SU-DHL-6 (cell line): ENCODE measurements around the gene CTDSPL.

Experiments
- H2AFZ ChIP-seq: fragments of 200-600 bp; sonication (generic); 2 replicates; pipeline ENCODE4 v1.6.1; 2014; ENCODE audit warnings: low read depth, mild to moderate bottlenecking, moderate library complexity, mixed read lengths, antibody characterized with exemption, low read length; ENCODE audit not compliant: severe bottlenecking
- H3F3A ChIP-seq: fragments of 200-600 bp; shearing (Covaris generic); 2 replicates; pipeline ENCODE4 v1.6.0; 2016; ENCODE audit warnings: antibody characterized with exemption, mild to moderate bottlenecking; ENCODE audit not compliant: insufficient read depth
- H3K27ac ChIP-seq: fragments of 200-600 bp; sonication (generic); 2 replicates; pipeline ENCODE4 v1.5.1; 2016; ENCODE audit warnings: low read depth, mild to moderate bottlenecking, low read length, moderate library complexity, mixed read lengths
- H3K27me3 ChIP-seq: fragments of 200-600 bp; sonication (generic), shearing (Covaris generic); 2 replicates; pipeline ENCODE4 v1.6.0; 2014; ENCODE audit warnings: mild to moderate bottlenecking, low read length
- H3K36me3 ChIP-seq: fragments of 200-600 bp; sonication (generic); 2 replicates; pipeline ENCODE4 v1.6.1; 2014; ENCODE audit warnings: mild to moderate bottlenecking, low read length, mixed read lengths
- H3K4me2 ChIP-seq: fragments of 300-600, 200-600 bp; shearing (Covaris generic), sonication (generic); 2 replicates; pipeline ENCODE4 v1.6.0; 2014; ENCODE audit warnings: low read length, low read depth, mild to moderate bottlenecking; ENCODE audit not compliant: poor library complexity, severe bottlenecking
- H3K4me3 ChIP-seq: fragments of 200-600 bp; sonication (generic); 2 replicates; pipeline ENCODE4 v1.5.1; 2014; ENCODE audit warnings: antibody characterized with exemption, low read length, mild to moderate bottlenecking, mixed read lengths; ENCODE audit not compliant: insufficient read depth, poor library complexity, severe bottlenecking
- H3K79me2 ChIP-seq: fragments of 200-600 bp; sonication (generic); 2 replicates; pipeline ENCODE4 v1.6.1; 2014; ENCODE audit warnings: mild to moderate bottlenecking, low read length, moderate library complexity; ENCODE audit not compliant: insufficient read depth
- H3K9ac ChIP-seq: fragments of 200-600 bp; sonication (generic); 2 replicates; pipeline ENCODE4 v1.7.0; 2014; ENCODE audit warnings: mild to moderate bottlenecking, low read length
- H3K9me2 ChIP-seq: fragments of 200-600 bp; sonication (generic); replicated peaks from 2 replicates; pipeline ENCODE4 v1.6.1; 2014; ENCODE audit warnings: low read length; ENCODE audit not compliant: insufficient read depth
- H3K9me3 ChIP-seq: fragments of 200-600 bp; sonication (generic); 2 replicates; pipeline ENCODE4 v1.6.1; 2014; ENCODE audit warnings: low read length, mixed read lengths; ENCODE audit not compliant: insufficient read depth
- H4K20me1 ChIP-seq: fragments of 200-600 bp; sonication (generic); 2 replicates; pipeline ENCODE4 v1.6.1; 2014; ENCODE audit warnings: low read depth, mild to moderate bottlenecking, antibody characterized with exemption, low read length, moderate library complexity, mixed read lengths
- CTCF ChIP-seq: fragments of 200-600 bp; sonication (generic); IDR thresholded peaks from one replicate; pipeline ENCODE4 v1.5.1; 2017; ENCODE audit warnings: antibody characterized with exemption, mild to moderate bottlenecking, low read length, moderate library complexity; ENCODE audit not compliant: insufficient read depth, poor library complexity, severe bottlenecking
- EZH2phosphoT487 ChIP-seq: fragments of 200-600 bp; sonication (generic), shearing (Covaris generic); conservative IDR thresholded peaks from 2 replicates; pipeline ENCODE4 v1.6.1; 2018; ENCODE audit warnings: mild to moderate bottlenecking, antibody characterized with exemption, low read length, moderate library complexity, mixed read lengths

Gene CTDSPL

GRCh38 chr3:37913522-37913921 is 51.8 kb downstream of the CTDSPL start:
- Histone ChIP-seq H3K9ac (no peak overlapping the region), H4K20me1 (no peaks in the 10 kb centered on the region; the same call in 1 of the 2 replicates), H2AFZ (no peak overlapping the region), H3K27me3 (no peaks in the 10 kb centered on the region), H3K9me3 (no peaks in the 10 kb centered on the region), H3K9me2 (no peaks in the 10 kb centered on the region), H3K36me3 (no peaks in the 10 kb centered on the region), H3K79me2 (no peaks in the 10 kb centered on the region), H3K4me2 (no peak overlapping the region), H3K27ac (no peak overlapping the region), H3K4me3 (no peak overlapping the region), H3F3A (no peaks in the 10 kb centered on the region)
- TF ChIP-seq CTCF (no peak), EZH2phosphoT487 (no peak)

DNA sequence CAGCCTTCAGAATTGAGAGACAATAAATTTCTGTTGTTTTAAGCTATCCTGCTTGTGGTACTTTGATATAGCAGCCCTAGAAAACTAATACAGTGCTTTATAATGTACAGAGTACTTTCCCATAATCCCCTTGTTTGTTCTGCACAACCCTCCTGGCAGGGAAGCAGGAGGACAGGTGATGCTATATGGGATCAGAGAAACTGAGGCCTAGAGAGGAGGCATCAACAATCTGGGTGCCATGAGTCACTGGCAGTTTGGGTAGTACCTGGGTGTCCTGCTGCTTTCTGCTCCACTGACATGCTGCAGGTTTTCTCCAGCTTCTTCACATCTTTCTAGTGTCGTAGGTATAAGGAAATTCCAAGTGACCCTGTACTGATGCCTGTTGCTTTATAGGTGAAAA is 55.0 kb downstream of the CTDSPL start:
- no peaks in the 10 kb centered on the region for H3K36me3 ChIP-seq
- no peak for TF ChIP-seq EZH2phosphoT487
- no peak for TF ChIP-seq CTCF
- no peaks in the 10 kb centered on the region for H3K9me2 ChIP-seq
- no peak overlapping the region for H3K4me3 ChIP-seq
- no peaks in the 10 kb centered on the region for H3K79me2 ChIP-seq
- no peaks in the 10 kb centered on the region for H3K27me3 ChIP-seq
- no peak overlapping the region for H3K9ac ChIP-seq
- H3K27ac ChIP-seq: no peak overlapping the region
- no peaks in the 10 kb centered on the region for H3K9me3 ChIP-seq
- H3F3A ChIP-seq: no peaks in the 10 kb centered on the region
- no peak overlapping the region for H3K4me2 ChIP-seq
- H2AFZ ChIP-seq: no peak overlapping the region
- no peaks in the 10 kb centered on the region; the same call in 1 of the 2 replicates for H4K20me1 ChIP-seq

GRCh38 chr3:37918627-37919026 is 56.9 kb downstream of the CTDSPL start:
- no peaks in the 10 kb centered on the region for H3K27me3 ChIP-seq
- H3K36me3 ChIP-seq: no peaks in the 10 kb centered on the region
- no peak overlapping the region for H3K9ac ChIP-seq
- no peaks in the 10 kb centered on the region for H3F3A ChIP-seq
- H3K4me2 ChIP-seq: no peak overlapping the region
- no peaks in the 10 kb centered on the region; the same call in 1 of the 2 replicates for H4K20me1 ChIP-seq
- no peak for TF ChIP-seq CTCF
- TF ChIP-seq EZH2phosphoT487: no peak
- H2AFZ ChIP-seq: no peak overlapping the region
- H3K79me2 ChIP-seq: no peaks in the 10 kb centered on the region
- H3K9me2 ChIP-seq: no peaks in the 10 kb centered on the region
- no peaks in the 10 kb centered on the region for H3K9me3 ChIP-seq
- no peak overlapping the region for H3K27ac ChIP-seq
- no peak overlapping the region for H3K4me3 ChIP-seq
